GM18511 (cell line): ENCODE results near the gene KCTD10.
"Not testable (repeated sequence)": the region's sequence is repeated elsewhere in the genome, so short reads cannot be mapped to it uniquely, and the experiment has no call there.

ENCODE experiments used
- ATAC-seq: cut with Tn5 transposase; IDR thresholded peaks from one replicate; pipeline ENCODE4 v1.9.1; 2021; ENCODE audit warnings: mild to moderate bottlenecking, moderate library complexity; ENCODE audit not compliant: unreplicated experiment

Gene KCTD10

GRCh38 chr12:109475121-109475520 lies 2.0 kb downstream of the KCTD10 start:
- no peak for ATAC-seq

- not testable (repeated sequence) for ATAC-seq
Observed at GRCh38 chr12:109473526-109474270, 3.4 kb downstream of the KCTD10 start.

- no peak for ATAC-seq
Observed at GRCh38 chr12:109473006-109473405, 4.1 kb downstream of the KCTD10 start.

- no peak for ATAC-seq
Observed at GRCh38 chr12:109469517-109469916, 7.6 kb downstream of the KCTD10 start.

GRCh38 chr12:109467978-109468676 lies 9.0 kb downstream of the KCTD10 start:
- ATAC-seq: no peak

GRCh38 chr12:109466821-109467220 lies 10.3 kb downstream of the KCTD10 start:
- no peak for ATAC-seq

GRCh38 chr12:109466305-109466704 lies 10.8 kb downstream of the KCTD10 start:
- ATAC-seq: no peak

GRCh38 chr12:109464642-109465351 lies 12.3 kb downstream of the KCTD10 start:
- ATAC-seq: no peak

- ATAC-seq: no peak
Observed at GRCh38 chr12:109463756-109464155, 13.3 kb downstream of the KCTD10 start.

GRCh38 chr12:109462868-109463692 lies 14.0 kb downstream of the KCTD10 start:
- ATAC-seq: no peak

- no peak for ATAC-seq
Observed at GRCh38 chr12:109461846-109462756, 15.0 kb downstream of the KCTD10 start.

GRCh38 chr12:109461049-109461845 lies 15.9 kb downstream of the KCTD10 start:
- no peak for ATAC-seq

GRCh38 chr12:109460538-109460937 lies 16.6 kb downstream of the KCTD10 start:
- no peak for ATAC-seq

- no peak for ATAC-seq
Observed at GRCh38 chr12:109459247-109459646, 17.9 kb downstream of the KCTD10 start.

GRCh38 chr12:109458771-109459208 lies 18.3 kb downstream of the KCTD10 start:
- no peak for ATAC-seq

GRCh38 chr12:109458086-109458485 lies 19.0 kb downstream of the KCTD10 start:
- ATAC-seq: no peak

- no peak for ATAC-seq
Observed at GRCh38 chr12:109455706-109456105, 21.4 kb downstream of the KCTD10 start.

- ATAC-seq: no peak
Observed at GRCh38 chr12:109452489-109452888, 24.6 kb downstream of the KCTD10 start.

- ATAC-seq: no peak
Observed at GRCh38 chr12:109451400-109451799, 25.7 kb downstream of the KCTD10 start.
